ENCODE measurements around the gene CDK18.
A peak's percentile ranks its signal among the peaks of the same experiment; 100 is the strongest.

The CDK18 gene

GRCh38 chr1:205538235-205538840, 33.9 kb downstream of the CDK18 start:
- Histone ChIP-seq H3K27ac (no peak overlapping the region), H3K4me3 (no peak overlapping the region)
- DNase-seq (ENCODE audit: low spot score): peak; percentile 36
- no peak for TF ChIP-seq CTCF (IDR thresholded peaks at IDR 0.05)

- Histone ChIP-seq H3K4me3 (no peak overlapping the region), H3K27ac (no peak overlapping the region)
- no peak for DNase-seq (ENCODE audit: low spot score)
- TF ChIP-seq CTCF (IDR thresholded peaks at IDR 0.05): no peak
These were observed 36.9 kb downstream of the CDK18 start for GRCh38 chr1:205541161-205541886.

- H3K27ac ChIP-seq: no peak overlapping the region
- no peak for TF ChIP-seq CTCF (IDR thresholded peaks at IDR 0.05)
- DNase-seq (ENCODE audit: low spot score): no peak
- no peak overlapping the region for H3K4me3 ChIP-seq
These were observed 37.9 kb downstream of the CDK18 start for GRCh38 chr1:205542367-205542766.

- Histone ChIP-seq H3K27ac (peak overlapping the region; percentile 41 to 67), H3K4me3 (peak overlapping the region; percentile 67)
- no peak for TF ChIP-seq CTCF (IDR thresholded peaks at IDR 0.05)
- peak; percentile 88 for DNase-seq (ENCODE audit: low spot score)
These were observed 39.2 kb downstream of the CDK18 start for GRCh38 chr1:205543351-205544301.

- DNase-seq (ENCODE audit: low spot score): no peak
- H3K27ac ChIP-seq: no peak overlapping the region
- no peak for TF ChIP-seq CTCF (IDR thresholded peaks at IDR 0.05)
- no peak overlapping the region for H3K4me3 ChIP-seq
These were observed 40.8 kb downstream of the CDK18 start for GRCh38 chr1:205545001-205545919.

GRCh38 chr1:205545991-205546390, 41.5 kb downstream of the CDK18 start:
- Histone ChIP-seq H3K4me3 (no peak overlapping the region), H3K27ac (no peak overlapping the region)
- DNase-seq (ENCODE audit: low spot score): no peak
- no peak for TF ChIP-seq CTCF (IDR thresholded peaks at IDR 0.05)
